H1 (cell line): ENCODE measurements around the gene WAC. TPM values are rescaled to one million over a fixed set of nuclear protein-coding genes. Genes with fewer than 3 reads are reported as not detected.

Experiments
- CTCF ChIA-PET: fragments of 300-600 bp; sonication (Branson Sonifier 250); formaldehyde crosslinking; loops from one replicate; lab custom pipeline; 2021; ENCODE audit not compliant: partially characterized antibody; lab: Charles Lee
- POLR2A ChIA-PET: fragments of 300-600 bp; sonication (Branson Sonifier 250); formaldehyde crosslinking; loops from one replicate; lab custom pipeline; 2021; ENCODE audit warnings: inconsistent platforms; ENCODE audit not compliant: partially characterized antibody; lab: Charles Lee
- DNase-seq, 2 experiments: peaks; one replicate each; pipeline versions ENCODE4 v3.0.0 to v3.0.0-alpha.2; 2010 to 2022; ENCODE audit warnings: low spot score in 2 of 2, low read depth in 1 of 2, mixed read lengths in 1 of 2
- FAIRE-seq: peaks from 2 replicates; lab custom pipeline; 2011; peaks lifted over from hg19 to GRCh38; lab: Jason Lieb, UNC
- H2AFZ ChIP-seq: 2 replicates; pipeline ENCODE4 v1.8.1; 2012; ENCODE audit warnings: low read length, inconsistent platforms
- H2AK5ac ChIP-seq: 2 replicates; pipeline ENCODE4 v1.6.1; 2013; ENCODE audit warnings: low read depth, low read length
- H2BK120ac ChIP-seq: replicated peaks from 2 replicates; pipeline ENCODE3; 2013; ENCODE audit warnings: low read depth, low read length, inconsistent platforms
- H2BK12ac ChIP-seq: 2 replicates; pipeline ENCODE4 v1.6.1; 2013; ENCODE audit warnings: low read depth, low read length
- H2BK15ac ChIP-seq: 2 replicates; pipeline ENCODE4 v1.6.1; 2013; ENCODE audit warnings: low read length
- H2BK20ac ChIP-seq: 2 replicates; pipeline ENCODE4 v1.6.1; 2013; ENCODE audit warnings: low read length
- H2BK5ac ChIP-seq: 2 replicates; pipeline ENCODE4 v1.6.1; 2013; ENCODE audit warnings: low read depth, low read length
- H3K14ac ChIP-seq: 2 replicates; pipeline ENCODE4 v1.6.1; 2013; ENCODE audit warnings: inconsistent platforms; ENCODE audit not compliant: insufficient read length
- H3K18ac ChIP-seq: 2 replicates; pipeline ENCODE4 v1.6.1; 2013; ENCODE audit warnings: low read length; ENCODE audit errors: extremely low read depth
- H3K23ac ChIP-seq: 2 replicates; pipeline ENCODE4 v1.6.1; 2013; ENCODE audit warnings: inconsistent platforms; ENCODE audit not compliant: insufficient read length
- H3K23me2 ChIP-seq: 2 replicates; pipeline ENCODE4 v1.6.1; 2013; ENCODE audit warnings: low read depth, low read length
- H3K27ac ChIP-seq: 2 replicates; pipeline ENCODE4 v1.6.1; 2011; ENCODE audit warnings: low read depth, low read length, inconsistent platforms
- H3K27me3 ChIP-seq, 4 experiments: replicated peaks in 1 of 4; 1 replicate in 1 of 4; 2 replicates in 3 of 4; pipeline versions ENCODE4 v1.6.1 to v1.8.1; 2011 to 2013; ENCODE audit warnings: low read length in 3 of 4, mild to moderate bottlenecking in 3 of 4, inconsistent platforms in 2 of 4, mixed read lengths in 2 of 4, moderate library complexity in 1 of 4; ENCODE audit not compliant: control insufficient read depth in 3 of 4, insufficient read depth in 3 of 4; ENCODE audit errors: extremely low read depth in 1 of 4
- H3K36me3 ChIP-seq, 4 experiments: 2 replicates each; pipeline versions ENCODE4 v1.6.1 to v1.8.1; 2011 to 2013; ENCODE audit warnings: mild to moderate bottlenecking in 4 of 4, low read length in 3 of 4, moderate library complexity in 2 of 4, control low read depth in 1 of 4, inconsistent platforms in 1 of 4; ENCODE audit not compliant: insufficient read depth in 4 of 4, control insufficient read depth in 2 of 4
- H3K4ac ChIP-seq: replicated peaks from 2 replicates; pipeline ENCODE3; 2013; ENCODE audit warnings: low read length, low read depth, mixed read lengths, inconsistent platforms; ENCODE audit not compliant: insufficient read length
- H3K4me1 ChIP-seq, 4 experiments: replicated peaks in 1 of 4; 1 replicate in 1 of 4; 2 replicates in 3 of 4; pipeline versions ENCODE4 v1.6.1 to v1.8.1; 2011 to 2013; ENCODE audit warnings: low read length in 3 of 4, inconsistent platforms in 2 of 4, mixed read lengths in 1 of 4; ENCODE audit not compliant: insufficient read depth in 4 of 4, control insufficient read depth in 3 of 4
- H3K4me2 ChIP-seq, 2 experiments: 2 replicates each; pipeline versions ENCODE4 v1.6.1 to v1.8.1; 2011 to 2013; ENCODE audit warnings: low read depth in 2 of 2, low read length in 2 of 2, control low read depth in 1 of 2, inconsistent platforms in 1 of 2, mild to moderate bottlenecking in 1 of 2; ENCODE audit not compliant: insufficient read depth in 1 of 2
- H3K4me3 ChIP-seq, 4 experiments: fragments of 200-600, 300-600 bp in 1 of 4; sonication (generic), shearing (Covaris generic), sonication (Bioruptor Twin) in 1 of 4; 2 replicates each; pipeline versions ENCODE4 v1.5.1 to v1.8.1; 2011 to 2016; ENCODE audit warnings: low read length in 4 of 4, low read depth in 3 of 4, control low read depth in 2 of 4, inconsistent platforms in 2 of 4, mild to moderate bottlenecking in 2 of 4, mixed read lengths in 1 of 4, moderate library complexity in 1 of 4; ENCODE audit not compliant: insufficient read depth in 2 of 4; ENCODE audit errors: extremely low read depth in 1 of 4
- H3K56ac ChIP-seq: replicated peaks from 2 replicates; pipeline ENCODE3; 2013; ENCODE audit warnings: low read depth, mild to moderate bottlenecking, mixed read lengths, low read length, inconsistent platforms; ENCODE audit not compliant: insufficient read length
- H3K79me1 ChIP-seq: 2 replicates; pipeline ENCODE4 v1.6.1; 2013; ENCODE audit warnings: low read depth, low read length, control low read depth
- H3K79me2 ChIP-seq, 2 experiments: 2 replicates each; pipeline versions ENCODE4 v1.6.1 to v1.8.1; 2012 to 2013; ENCODE audit warnings: low read length in 2 of 2, mild to moderate bottlenecking in 2 of 2, inconsistent platforms in 1 of 2; ENCODE audit not compliant: insufficient read depth in 2 of 2, control insufficient read depth in 1 of 2
- H3K9ac ChIP-seq, 4 experiments: replicated peaks in 1 of 4; 1 replicate in 1 of 4; 2 replicates in 3 of 4; pipeline versions ENCODE4 v1.6.1 to v1.8.1; 2011 to 2013; ENCODE audit warnings: low read depth in 3 of 4, low read length in 3 of 4, control low read depth in 2 of 4, mild to moderate bottlenecking in 2 of 4, moderate library complexity in 2 of 4, inconsistent platforms in 1 of 4; ENCODE audit errors: extremely low read depth in 1 of 4
- H3K9me3 ChIP-seq, 2 experiments: 2 replicates each; pipeline versions ENCODE4 v1.6.1 to v1.8.1; 2012 to 2013; ENCODE audit warnings: mild to moderate bottlenecking in 2 of 2, moderate library complexity in 2 of 2, control low read depth in 1 of 2, inconsistent platforms in 1 of 2, low read depth in 1 of 2, low read length in 1 of 2, mixed read lengths in 1 of 2; ENCODE audit not compliant: insufficient read depth in 2 of 2
- H4K20me1 ChIP-seq, 2 experiments: replicated peaks in 1 of 2; 2 replicates each; pipeline versions ENCODE3 to v1.8.1; 2011 to 2013; ENCODE audit warnings: inconsistent platforms in 2 of 2, low read length in 2 of 2, mild to moderate bottlenecking in 1 of 2; ENCODE audit not compliant: insufficient read depth in 2 of 2, control insufficient read depth in 1 of 2
- H4K5ac ChIP-seq: 2 replicates; pipeline ENCODE4 v1.6.1; 2013; ENCODE audit warnings: low read length, low read depth, mixed read lengths, inconsistent platforms; ENCODE audit not compliant: insufficient read length
- H4K8ac ChIP-seq: 2 replicates; pipeline ENCODE4 v1.8.0; 2013; ENCODE audit warnings: mild to moderate bottlenecking, moderate library complexity, low read length, inconsistent platforms; ENCODE audit not compliant: insufficient read depth; ENCODE audit errors: extremely low read depth
- H4K91ac ChIP-seq: replicated peaks from 2 replicates; pipeline ENCODE3; 2013; ENCODE audit warnings: low read length, mixed read lengths, inconsistent platforms; ENCODE audit not compliant: insufficient read length
- CHD1 ChIP-seq: IDR thresholded peaks from 2 replicates; pipeline ENCODE4 v1.6.1; 2012; ENCODE audit warnings: low read depth, low read length, improper control_type of control experiment
- CHD2 ChIP-seq: IDR thresholded peaks from 2 replicates; pipeline ENCODE4 v1.6.1; 2012; ENCODE audit warnings: low read length, improper control_type of control experiment
- E2F6 ChIP-seq: IDR thresholded peaks from 2 replicates; pipeline ENCODE4 v1.6.1; 2012; ENCODE audit warnings: inconsistent platforms
- POLR2A ChIP-seq, 2 experiments: IDR thresholded peaks; 1 replicate in 1 of 2; 2 replicates in 1 of 2; pipeline ENCODE4 v1.6.1; 2011; ENCODE audit warnings: low read depth in 2 of 2, low read length in 2 of 2, mild to moderate bottlenecking in 2 of 2; ENCODE audit errors: control extremely low read depth in 1 of 2
- POLR2AphosphoS5 ChIP-seq: IDR thresholded peaks from 2 replicates; pipeline ENCODE4 v1.6.1; 2011; ENCODE audit warnings: low read depth, low read length
- RXRA ChIP-seq: IDR thresholded peaks from 2 replicates; pipeline ENCODE4 v1.6.1; 2011; ENCODE audit warnings: low read depth, mild to moderate bottlenecking, low read length, moderate library complexity; ENCODE audit not compliant: insufficient read depth
- SAP30 ChIP-seq: fragments of 300-600 bp; sonication (generic); IDR thresholded peaks from 2 replicates; pipeline ENCODE4 v1.7.1; 2012; ENCODE audit warnings: low read length, moderate library complexity, mild to moderate bottlenecking, inconsistent platforms; ENCODE audit not compliant: insufficient read depth, insufficient replicate concordance
- SIN3A ChIP-seq, 2 experiments: IDR thresholded peaks in 1 of 2; conservative IDR thresholded peaks in 1 of 2; 2 replicates each; pipeline ENCODE4 v1.6.1; 2011 to 2012; ENCODE audit warnings: low read length in 2 of 2, improper control_type of control experiment in 1 of 2, low read depth in 1 of 2, mild to moderate bottlenecking in 1 of 2
- SIRT6 ChIP-seq: IDR thresholded peaks from one replicate; pipeline ENCODE4 v1.7.1; 2012; ENCODE audit warnings: low read length, inconsistent platforms
- USF2 ChIP-seq: IDR thresholded peaks from 2 replicates; pipeline ENCODE4 v1.6.1; 2011; ENCODE audit warnings: low read length, improper control_type of control experiment
- WGBS, 2 experiments: shearing (Covaris generic) in 1 of 2; methylation state at CpG; one replicate each; pipeline versions ENCODE4 v1.1.6 to v1.1.7; 2013 to 2015; ENCODE audit warnings: low lambda C conversion rate in 2 of 2, mixed read lengths in 2 of 2, inconsistent platforms in 1 of 2, low coverage in 1 of 2, missing lambda C conversion rate in 1 of 2; ENCODE audit not compliant: insufficient replicate concordance in 2 of 2, insufficient coverage in 1 of 2, insufficient read length in 1 of 2; ENCODE audit errors: extremely low coverage in 1 of 2, missing lambda C conversion rate in 1 of 2; 5-methylcytosine and 5-hydroxymethylcytosine counted together
- polyA plus RNA-seq, 7 experiments: library from polyadenylated mRNA; depleted of rRNA in 3 of 7; stranded (reverse) in 5 of 7; unstranded in 2 of 7; fragments of >200 nt in 5 of 7; fragments of 200-250 nt in 2 of 7; gene quantifications; 1 replicate in 5 of 7; 2 replicates in 1 of 7; 4 replicates in 1 of 7; pipeline versions ENCODE4 v1.2.1 to v1.2.3, GENCODE V29; 2011 to 2013; ENCODE audit warnings: missing spikeins in 2 of 7, mixed read lengths in 2 of 7
- total RNA-seq: library from RNA; stranded (reverse); fragmentation: NEBNext Ultra II Directional; extraction: Animal tissue kit (Norgen Biotek cat#: 25700); gene quantifications from 2 replicates; pipeline ENCODE4 v1.2.1, GENCODE V29; 2021

Gene WAC
- total and polyA plus RNA-seq, 2 of the 8 experiments (the other 6 are each of a cell fraction or from before 2014, with no cell fraction given), result 72.9 to 128 TPM

DNA sequence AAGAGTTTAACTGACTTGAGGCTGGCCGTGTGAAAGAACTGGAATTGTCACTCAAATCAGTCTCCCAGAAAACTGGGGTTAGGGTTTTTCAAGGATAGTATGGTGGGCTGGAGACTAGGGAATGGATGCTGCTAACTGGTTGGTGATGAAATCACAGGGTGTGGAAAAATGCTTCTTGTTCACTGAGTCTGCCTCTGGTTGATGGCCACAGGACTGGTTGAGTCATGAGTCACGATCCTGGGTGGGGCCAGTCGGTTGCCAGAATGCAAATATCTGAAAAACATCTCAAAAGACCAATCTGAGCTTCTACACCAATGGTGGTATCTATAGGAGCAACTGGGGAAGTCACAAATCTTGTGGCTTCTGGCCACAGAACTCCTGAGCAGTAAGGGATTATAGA, 128.1 kb downstream of the WAC start:
- Histone ChIP-seq H2BK5ac (no peak overlapping the region), H2AK5ac (no peak overlapping the region), H3K23me2 (no peaks in the 10 kb centered on the region; the same call in 1 of the 2 replicates), H3K56ac (no peak overlapping the region), H3K36me3 (no peaks in the 10 kb centered on the region), H3K23ac (no peak overlapping the region), H3K79me2 (no peaks in the 10 kb centered on the region), H2BK12ac (no peak overlapping the region), H4K20me1 (no peaks in the 10 kb centered on the region), H3K9ac (no peak overlapping the region), H4K5ac (no peak overlapping the region), H3K14ac (no peak overlapping the region), H3K4me3 (no peak overlapping the region), H3K79me1 (no peaks in the 10 kb centered on the region), H2BK15ac (no peak overlapping the region), H3K18ac (no peak overlapping the region), H3K27me3 (no peaks in the 10 kb centered on the region), H4K8ac (no peak overlapping the region), H3K9me3 (no peaks in the 10 kb centered on the region), H3K27ac (no peak overlapping the region), H2AFZ (no peak overlapping the region), H2BK20ac (no peak overlapping the region), H3K4ac (no peak overlapping the region), H3K4me2 (no peak overlapping the region), H3K4me1 (no peaks in the 10 kb centered on the region; a peak in 1 of 7 replicates), H4K91ac (no peak overlapping the region), H2BK120ac (no peak overlapping the region)
- 67% methylated on average over 3 of the region's 3 CpGs; no CpG with 5 or more reads in 1 of the 2 experiments for WGBS, 2 experiments
- DNase-seq (no peak), FAIRE-seq (no peak)
- ChIA-PET POLR2A (interaction anchor here (1.1 kb wide), 1 partner anchor 8 kb away, joined by 3 read pairs; no protein-coding TSS in a partner anchor), CTCF (interaction anchor here (0.6 to 6.6 kb wide), 8 partner anchors 32 to 590 kb away, joined by 3 to 73 read pairs (median 3); no protein-coding TSS in a partner anchor)
- no peak for TF ChIP-seq SIN3A (conservative IDR thresholded peaks at IDR 0.05 in 1 of 2, IDR thresholded peaks at IDR 0.05 in 1 of 2; ENCODE audit: low read depth in 1 of 2, low read length in 2 of 2)
- no peak for TF ChIP-seq POLR2AphosphoS5
- TF ChIP-seq RXRA, result no peak
- TF ChIP-seq USF2, result no peak
- TF ChIP-seq SAP30, result no peak
- TF ChIP-seq CHD1, result no peak
- TF ChIP-seq SIRT6, result no peak
- TF ChIP-seq CHD2, result no peak
- TF ChIP-seq POLR2A (IDR thresholded peaks at IDR 0.05; ENCODE audit: control extremely low read depth in 1 of 2, low read depth in 2 of 2, low read length in 2 of 2), result no peak
- TF ChIP-seq E2F6, result no peak
